HG02642 (cell line): Measurements from ENCODE around the gene DPP7.

Experiments used
- ATAC-seq: cut with Tn5 transposase; IDR thresholded peaks from one replicate; pipeline ENCODE4 v1.9.1; 2021; ENCODE audit warnings: mild to moderate bottlenecking; ENCODE audit not compliant: unreplicated experiment, poor library complexity

DPP7 gene

DNA sequence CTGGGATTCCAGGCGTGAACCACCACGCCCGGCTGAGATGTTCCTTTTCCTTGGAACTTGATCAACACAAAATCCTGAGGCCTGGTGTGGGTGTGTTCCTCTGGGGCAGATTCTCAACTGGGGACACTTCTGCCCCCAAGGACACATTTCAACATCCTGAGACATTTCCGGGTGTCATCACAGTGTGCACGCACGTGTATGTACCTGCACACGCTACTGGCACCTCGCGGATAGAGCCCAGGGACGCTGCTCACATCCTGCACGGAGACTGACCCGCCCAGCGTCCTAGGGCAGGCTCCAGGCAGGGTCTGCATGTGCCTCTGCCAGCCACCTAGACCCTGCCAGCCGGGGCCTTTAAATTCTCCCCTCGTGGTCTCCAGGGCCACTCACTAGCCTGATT, 52.1 kb downstream of the DPP7 start:
- ATAC-seq: no peak
